A673 (cell line): ENCODE data around the gene DUS1L. TPM values are rescaled to one million over a fixed set of nuclear protein-coding genes. Genes with fewer than 3 reads are reported as not detected.
A peak's percentile ranks its signal among the peaks of the same experiment; 100 is the strongest.

Experiments
- BruUV-seq: library from RNA; stranded (reverse); fragments of 400-500 nt; replicated peaks from 2 replicates; lab custom pipeline; 2021; lab: Mats Ljungman, UMichigan
- CTCF ChIA-PET: fragments of 300-600 bp; sonication (Branson Sonifier 250); formaldehyde crosslinking; loops from one replicate; lab custom pipeline; 2022; ENCODE audit warnings: antibody characterized with exemption; lab: Charles Lee
- POLR2A ChIA-PET: fragments of 300-600 bp; sonication (Branson Sonifier 250); formaldehyde crosslinking; loops from one replicate; lab custom pipeline; 2022; ENCODE audit warnings: antibody characterized with exemption; ENCODE audit not compliant: low non-redundant PET; lab: Charles Lee
- DNase-seq: peaks from one replicate; pipeline ENCODE4 v3.0.0-alpha.2; 2015; ENCODE audit warnings: low spot score
- H3K27ac ChIP-seq: fragments of 200-600 bp; sonication (generic); 2 replicates; pipeline ENCODE4 v1.5.1; 2016; ENCODE audit warnings: mixed run types, low read depth, mild to moderate bottlenecking, mixed read lengths, antibody characterized with exemption, low read length; ENCODE audit not compliant: poor library complexity, severe bottlenecking
- H3K27me3 ChIP-seq: fragments of 200-600 bp; sonication (generic); replicated peaks from 2 replicates; pipeline ENCODE4 v1.6.1; 2017; ENCODE audit warnings: mixed run types, low read depth, mild to moderate bottlenecking, mixed read lengths, antibody characterized with exemption, low read length; ENCODE audit not compliant: insufficient read depth, poor library complexity
- H3K36me3 ChIP-seq: fragments of 200-600 bp; sonication (generic); 2 replicates; pipeline ENCODE4 v1.6.1; 2016; ENCODE audit warnings: mixed run types, mild to moderate bottlenecking, mixed read lengths, antibody characterized with exemption, low read length; ENCODE audit not compliant: insufficient read depth, poor library complexity, severe bottlenecking
- H3K4me1 ChIP-seq: fragments of 200-600 bp; sonication (generic); 2 replicates; pipeline ENCODE4 v1.6.1; 2017; ENCODE audit warnings: mixed run types, mild to moderate bottlenecking, mixed read lengths, antibody characterized with exemption, low read length; ENCODE audit not compliant: insufficient read depth, poor library complexity, severe bottlenecking
- H3K4me3 ChIP-seq: fragments of 200-600 bp; sonication (generic); 2 replicates; pipeline ENCODE4 v1.5.1; 2016; ENCODE audit warnings: low read depth, mixed run types, mild to moderate bottlenecking, mixed read lengths, low read length; ENCODE audit not compliant: poor library complexity, severe bottlenecking
- H3K9me3 ChIP-seq: fragments of 200-600 bp; sonication (generic); 2 replicates; pipeline ENCODE4 v1.6.1; 2016; ENCODE audit warnings: mixed run types, low read depth, mild to moderate bottlenecking, mixed read lengths, antibody characterized with exemption, low read length; ENCODE audit not compliant: poor library complexity, severe bottlenecking
- EZH2 ChIP-seq: fragments of 200-600 bp; sonication (generic); IDR thresholded peaks from 2 replicates; pipeline ENCODE4 v1.6.1; 2017; ENCODE audit warnings: borderline replicate concordance, low read depth, mild to moderate bottlenecking, mixed read lengths, antibody characterized with exemption, low read length; ENCODE audit not compliant: poor library complexity, severe bottlenecking
- intact Hi-C: fragments of 100-400 bp; cut with micrococcal nuclease; formaldehyde crosslinking; loops from one replicate; pipeline ENCODE4 v1.10.0; 2022; ENCODE audit not compliant: unreplicated experiment
- total RNA-seq: library from RNA; stranded (reverse); gene quantifications from 2 replicates; pipeline ENCODE4 v1.2.3, GENCODE V29; 2021
- TF ChIP-seq, protein P1 (sequence below): fragments of 300-800, 200-600 bp; sonication (generic); conservative IDR thresholded peaks from 2 replicates; pipeline ENCODE4 v1.5.1; 2017; ENCODE audit warnings: low read depth, mild to moderate bottlenecking, antibody characterized with exemption, low read length, moderate library complexity, mixed read lengths

The DUS1L gene
- total RNA-seq, 1 experiment from 2014 or later = 143 TPM

DNA sequence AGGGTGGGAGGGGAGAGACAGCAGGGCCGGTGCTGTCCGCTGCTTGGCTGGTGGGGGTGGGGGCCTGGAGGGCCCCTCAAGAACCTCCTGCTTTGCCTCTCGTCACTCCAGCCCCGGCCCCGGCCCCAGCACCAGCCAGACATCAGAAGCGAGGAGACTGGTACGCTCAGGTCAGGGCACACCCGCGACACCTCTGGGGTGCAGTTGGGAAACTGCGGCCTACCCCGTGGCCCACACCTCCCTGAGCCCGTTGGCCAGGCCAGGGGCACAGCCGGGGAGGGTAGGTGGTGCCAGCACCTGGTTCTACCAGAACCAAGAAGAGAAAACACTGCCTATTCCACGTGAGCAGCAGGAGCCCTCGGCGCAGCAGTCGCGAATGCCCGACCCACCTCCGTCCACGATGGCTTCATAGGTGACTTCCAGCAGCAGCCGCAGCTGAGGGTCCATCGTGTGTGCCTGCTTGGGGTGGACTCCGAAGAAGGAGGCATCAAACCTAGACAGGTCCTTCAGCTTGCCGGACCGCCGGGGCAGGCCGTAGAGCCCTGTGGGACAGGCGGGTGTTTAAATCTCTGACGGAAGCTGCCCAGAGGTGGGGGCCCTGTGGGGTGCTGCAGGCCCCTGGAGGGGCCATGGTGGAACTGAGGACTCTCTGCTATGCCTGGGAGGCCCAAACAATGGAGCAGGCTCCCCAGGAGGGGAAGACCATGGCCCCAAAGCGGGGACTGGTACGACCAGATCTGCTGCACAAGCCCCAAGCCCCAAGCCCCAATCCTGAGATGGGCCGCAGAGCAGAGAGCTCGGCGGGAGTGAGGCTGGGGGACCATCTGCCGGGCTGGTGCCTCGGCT, 29.6 kb upstream of the DUS1L start:
- Histone ChIP-seq H3K36me3 (peaks cover 66% of the 10 kb centered on the region), H3K27me3 (no peaks in the 10 kb centered on the region), H3K27ac (peak overlapping the region; percentile 99), H3K9me3 (no peaks in the 10 kb centered on the region), H3K4me1 (peaks cover 22% of the 10 kb centered on the region), H3K4me3 (peak overlapping the region; percentile 99)
- no peak for DNase-seq
- TF ChIP-seq, protein P1, sequence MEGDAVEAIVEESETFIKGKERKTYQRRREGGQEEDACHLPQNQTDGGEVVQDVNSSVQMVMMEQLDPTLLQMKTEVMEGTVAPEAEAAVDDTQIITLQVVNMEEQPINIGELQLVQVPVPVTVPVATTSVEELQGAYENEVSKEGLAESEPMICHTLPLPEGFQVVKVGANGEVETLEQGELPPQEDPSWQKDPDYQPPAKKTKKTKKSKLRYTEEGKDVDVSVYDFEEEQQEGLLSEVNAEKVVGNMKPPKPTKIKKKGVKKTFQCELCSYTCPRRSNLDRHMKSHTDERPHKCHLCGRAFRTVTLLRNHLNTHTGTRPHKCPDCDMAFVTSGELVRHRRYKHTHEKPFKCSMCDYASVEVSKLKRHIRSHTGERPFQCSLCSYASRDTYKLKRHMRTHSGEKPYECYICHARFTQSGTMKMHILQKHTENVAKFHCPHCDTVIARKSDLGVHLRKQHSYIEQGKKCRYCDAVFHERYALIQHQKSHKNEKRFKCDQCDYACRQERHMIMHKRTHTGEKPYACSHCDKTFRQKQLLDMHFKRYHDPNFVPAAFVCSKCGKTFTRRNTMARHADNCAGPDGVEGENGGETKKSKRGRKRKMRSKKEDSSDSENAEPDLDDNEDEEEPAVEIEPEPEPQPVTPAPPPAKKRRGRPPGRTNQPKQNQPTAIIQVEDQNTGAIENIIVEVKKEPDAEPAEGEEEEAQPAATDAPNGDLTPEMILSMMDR = no peak
- BruUV-seq = no TSS peak
- intact Hi-C loops = loop anchor here (5.0 kb wide), 1 partner anchor 58 kb away; the partner anchor contains the start of gene DCXR
- CTCF ChIA-PET = no interaction called here
- POLR2A ChIA-PET = no interaction called here

DNA sequence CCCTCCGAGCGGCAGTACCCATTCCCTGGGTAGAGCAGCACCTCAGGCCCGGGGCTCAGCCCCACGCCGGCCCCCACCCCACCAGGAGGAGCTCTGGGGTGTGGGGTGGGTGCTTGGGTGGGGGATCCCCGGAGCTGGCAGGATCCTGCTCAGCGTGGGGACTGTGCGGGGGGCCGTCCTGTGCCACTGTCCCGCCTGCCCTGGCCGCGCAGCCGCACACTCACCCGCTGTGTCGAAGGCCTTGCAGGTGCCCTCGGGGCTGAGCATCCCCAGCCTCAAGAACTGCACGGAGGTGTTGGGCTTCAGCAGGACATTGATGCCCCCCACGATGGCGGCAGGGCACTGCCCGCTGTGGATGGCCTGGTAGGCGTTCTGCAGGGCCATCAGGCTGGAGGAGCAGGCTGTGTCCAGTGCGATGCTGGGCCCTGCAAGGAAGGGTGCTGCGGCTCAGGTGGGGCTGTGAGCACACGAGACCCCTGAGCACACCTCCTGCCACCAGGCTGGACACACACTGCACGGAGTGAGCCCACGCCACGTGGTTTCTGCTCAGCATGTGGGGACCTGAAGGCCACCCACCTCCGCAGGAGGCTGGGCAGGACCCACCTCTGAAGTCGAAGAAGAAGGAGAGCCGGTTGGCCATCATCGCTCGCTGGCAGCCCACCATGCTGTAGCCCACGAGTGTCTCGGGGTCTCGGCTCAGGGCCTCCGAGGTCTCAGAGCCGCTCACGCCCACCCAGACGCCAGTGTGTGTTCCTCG, 27.6 kb upstream of the DUS1L start:
- CTCF ChIA-PET = no interaction called here

DNA sequence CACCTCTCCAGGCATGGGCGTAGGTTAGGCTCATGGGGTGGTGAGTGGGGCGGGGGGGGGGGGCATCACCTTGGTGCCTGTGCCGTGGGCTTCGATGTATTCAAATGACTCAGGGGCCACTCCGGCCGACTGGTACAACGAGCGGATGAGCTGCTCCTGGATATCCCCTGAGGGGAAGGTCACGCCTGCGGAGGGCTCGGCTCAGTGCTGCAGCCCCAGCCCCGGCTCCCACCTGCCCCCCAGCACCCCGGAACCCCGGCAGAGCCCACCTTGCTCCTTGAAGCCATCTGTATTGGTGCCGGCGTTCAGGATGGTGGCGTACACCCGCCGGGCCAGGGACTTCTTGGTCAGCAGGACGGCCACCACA, 27.0 kb upstream of the DUS1L start:
- H3K4me1 ChIP-seq = peaks cover 13% of the 10 kb centered on the region
- TF ChIP-seq, protein P1 = no peak
- no peak for TF ChIP-seq EZH2
- no peak overlapping the region for H3K27ac ChIP-seq
- no peaks in the 10 kb centered on the region for H3K27me3 ChIP-seq
- no peaks in the 10 kb centered on the region for H3K9me3 ChIP-seq
- CTCF ChIA-PET = no interaction called here
- peaks cover 92% of the 10 kb centered on the region for H3K36me3 ChIP-seq
- intact Hi-C loops = no loop called here
- H3K4me3 ChIP-seq = no peak overlapping the region
- no TSS peak for BruUV-seq
- no peak for DNase-seq
- POLR2A ChIA-PET = no interaction called here

More for the DNA sequence above, 27.6 kb upstream of the DUS1L start:
- no peak overlapping the region for H3K27ac ChIP-seq
- intact Hi-C loops = no loop called here
- BruUV-seq = no TSS peak
- POLR2A ChIA-PET = no interaction called here
- no peak for DNase-seq
- H3K36me3 ChIP-seq = peaks cover 86% of the 10 kb centered on the region
- peaks cover 13% of the 10 kb centered on the region for H3K4me1 ChIP-seq
- no peaks in the 10 kb centered on the region for H3K27me3 ChIP-seq
- no peaks in the 10 kb centered on the region for H3K9me3 ChIP-seq
- no peak overlapping the region for H3K4me3 ChIP-seq
- no peak for TF ChIP-seq EZH2
- TF ChIP-seq, protein P1 = no peak
